Pancreas (tissue), 10 donors: ENCODE data around the gene ZNF274. TPM values are rescaled to one million over a fixed set of nuclear protein-coding genes. Genes with fewer than 3 reads are reported as not detected.
A peak's percentile ranks its signal among the peaks of the same experiment; 100 is the strongest.

Source experiments
- ATAC-seq, 4 donors: fragments of 200-7000 bp; cut with Tn5 transposase; one replicate each; pipeline versions ENCODE4 v1.8.0 to v1.9.1; 2020; ENCODE audit warnings: mild to moderate bottlenecking in 4 of 4, moderate library complexity in 4 of 4
- DNase-seq, 6 donors: peaks; one replicate each; pipeline ENCODE4 v3.0.0-alpha.2; 2020
- FAIRE-seq: peaks from 2 replicates; lab custom pipeline; 2012; peaks lifted over from hg19 to GRCh38; lab: Jason Lieb, UNC
- H3K27ac ChIP-seq, 4 donors: fragments of 200-600 bp; sonication (generic); 1 replicate in 3 of 4; 2 replicates in 1 of 4; pipeline versions ENCODE4 v1.5.0 to v1.8.0; 2020
- H3K27me3 ChIP-seq, 4 donors: fragments of 200-600 bp; one replicate each; pipeline ENCODE4 v1.8.0; 2021
- H3K36me3 ChIP-seq, 3 donors: fragments of 200-600 bp; sonication (generic) in 1 of 3; one replicate each; pipeline versions ENCODE4 v1.5.0 to v1.8.0; 2020 to 2021
- H3K4me1 ChIP-seq, 3 donors: fragments of 200-600 bp; one replicate each; pipeline ENCODE4 v1.8.0; 2021
- H3K4me3 ChIP-seq, 4 donors: fragments of 200-600 bp; sonication (generic) in 2 of 4; one replicate each; pipeline versions ENCODE4 v1.5.0 to v1.8.0; 2020 to 2021
- H3K9me3 ChIP-seq, 4 donors: fragments of 200-600 bp; one replicate each; pipeline ENCODE4 v1.8.0; 2021
- CTCF ChIP-seq, 4 donors: fragments of 200-600 bp; sonication (generic) in 3 of 4; IDR thresholded peaks; one replicate each; pipeline versions ENCODE4 v1.5.0 to v1.8.0; 2021; ENCODE audit warnings: antibody characterized with exemption in 4 of 4
- WGBS, 2 donors: extraction: QIAGEN DNeasy Blood & Tissue Kit; methylation state at CpG; one replicate each; pipeline ENCODE4 v1.1.7; 2013; 5-methylcytosine and 5-hydroxymethylcytosine counted together
- intact Hi-C, 3 donors: fragments of 100-400 bp; cut with DNase I; formaldehyde crosslinking; loops; one replicate each; pipeline versions ENCODE4 v1.11.1 to v1.14.2; 2022
- polyA plus RNA-seq, 2 donors: library from polyadenylated mRNA; stranded (reverse); fragments of 200-250 nt; gene quantifications; one replicate each; pipeline ENCODE4 v1.2.3, GENCODE V29; 2013
- total RNA-seq, 6 donors: library from RNA; stranded (reverse); fragmentation: NEBNext Ultra II Directional in 4 of 6; extraction: Animal tissue kit (Norgen Biotek cat#: 25700) in 4 of 6; gene quantifications; one replicate each; pipeline versions ENCODE4 v1.2.1 to v1.2.4, GENCODE V29; 2021 to 2023
- donor health status: healthy with polysubstance abuse.
- donor health status: DM: no; HTN: no; CAD: no; lungs with moderate emphysema.
- donor health status: DM: no; HTN: no; CAD: no.
- donor health status: control.
- donor health status: control.
- donor health status: Bipolar disorder and iron deficiency.
- donor health status: DM: yes; HTN: yes; CAD: no.
- donor health status: DM: no; HTN: no; CAD: no.
- donor health status: DM: no; HTN: no; CAD: no.
- donor health status: DM: yes; HTN: yes; CAD: no.

ZNF274 gene
- total and polyA plus RNA-seq, 8 donors, result 6.4 to 15.1 (median 8.0) TPM

GRCh38 chr19:58204566-58204965, 21.7 kb downstream of the ZNF274 start:
- Histone ChIP-seq H3K4me1 (no peaks in the 10 kb centered on the region), H3K27me3 (no peaks in the 10 kb centered on the region), H3K4me3 (no peak overlapping the region), H3K9me3 (peaks cover 0 to 86% (median 25%) of the 10 kb centered on the region in 4 donors), H3K36me3 (peaks cover 29 to 57% (median 35%) of the 10 kb centered on the region in 3 donors), H3K27ac (no peak overlapping the region)
- intact Hi-C loops, result loop anchor here in 1 of 3 donors (10.0 kb wide), 1 partner anchor 60 kb away; no protein-coding TSS in a partner anchor
- WGBS, 2 donors, result 33 to 38% methylated on average over 15 of the region's 15 CpGs
- ATAC-seq (no peak), FAIRE-seq (no peak), DNase-seq (no peak)
- no peak for TF ChIP-seq CTCF (IDR thresholded peaks at IDR 0.05)

- FAIRE-seq (no peak), DNase-seq (peak in 1 of 6 donors; percentile 38), ATAC-seq (no peak)
- H3K9me3 ChIP-seq, result peaks cover 0 to 91% (median 17%) of the 10 kb centered on the region in 4 donors
- H3K36me3 ChIP-seq, result peaks cover 59 to 75% (median 69%) of the 10 kb centered on the region in 3 donors
- no peaks in the 10 kb centered on the region for H3K27me3 ChIP-seq
- no peak for TF ChIP-seq CTCF (IDR thresholded peaks at IDR 0.05)
- 97 to 98% methylated on average over 8 of the region's 8 CpGs for WGBS, 2 donors
- no peaks in the 10 kb centered on the region for H3K4me1 ChIP-seq
- intact Hi-C loops, result loop anchor here in 1 of 3 donors (10.0 kb wide), 1 partner anchor 55 kb away; no protein-coding TSS in a partner anchor
- H3K4me3 ChIP-seq, result no peak overlapping the region
- no peak overlapping the region for H3K27ac ChIP-seq
Observed at GRCh38 chr19:58209577-58209976, 26.7 kb downstream of the ZNF274 start.

GRCh38 chr19:58212336-58213074, 29.6 kb downstream of the ZNF274 start:
- no peaks in the 10 kb centered on the region for H3K27me3 ChIP-seq
- no peak for ATAC-seq
- 97% methylated on average over 17 of the region's 17 CpGs for WGBS, 2 donors
- H3K4me3 ChIP-seq, result no peak overlapping the region
- H3K27ac ChIP-seq, result no peak overlapping the region
- intact Hi-C loops, result no loop called here
- no peak for TF ChIP-seq CTCF (IDR thresholded peaks at IDR 0.05)
- DNase-seq, result no peak
- peaks cover 0 to 66% (median 7%) of the 10 kb centered on the region in 4 donors for H3K9me3 ChIP-seq
- no peak for FAIRE-seq
- no peaks in the 10 kb centered on the region for H3K4me1 ChIP-seq
- peaks cover 41 to 62% (median 51%) of the 10 kb centered on the region in 3 donors for H3K36me3 ChIP-seq

GRCh38 chr19:58213075-58213369, 30.2 kb downstream of the ZNF274 start:
- H3K4me3 ChIP-seq, result no peak overlapping the region
- H3K36me3 ChIP-seq, result peaks cover 38 to 57% (median 46%) of the 10 kb centered on the region in 3 donors
- H3K9me3 ChIP-seq, result peaks cover 0 to 61% (median 6%) of the 10 kb centered on the region in 4 donors
- no peaks in the 10 kb centered on the region for H3K27me3 ChIP-seq
- FAIRE-seq (no peak), DNase-seq (no peak), ATAC-seq (no peak)
- H3K4me1 ChIP-seq, result no peaks in the 10 kb centered on the region
- no peak for TF ChIP-seq CTCF (IDR thresholded peaks at IDR 0.05)
- intact Hi-C loops, result no loop called here
- WGBS, 2 donors, result 96% methylated on average over 1 of the region's 1 CpG
- no peak overlapping the region for H3K27ac ChIP-seq

GRCh38 chr19:58217069-58217481, 34.2 kb downstream of the ZNF274 start:
- WGBS, 2 donors, result 40 to 41% methylated on average over 34 of the region's 34 CpGs
- Histone ChIP-seq H3K4me3 (no peak overlapping the region), H3K9me3 (peaks cover 0 to 25% (median under 1%) of the 10 kb centered on the region in 4 donors), H3K4me1 (no peaks in the 10 kb centered on the region), H3K27ac (no peak overlapping the region), H3K36me3 (peaks cover 8 to 16% (median 11%) of the 10 kb centered on the region in 3 donors), H3K27me3 (no peaks in the 10 kb centered on the region)
- DNase-seq, result no peak
- FAIRE-seq, result no peak
- TF ChIP-seq CTCF (IDR thresholded peaks at IDR 0.05), result no peak
- intact Hi-C loops, result no loop called here
- no peak for ATAC-seq
